Ascending aorta (tissue), 2 donors: ENCODE data around the gene PRRT2. TPM values are rescaled to one million over a fixed set of nuclear protein-coding genes. Genes with fewer than 3 reads are reported as not detected.
A peak's percentile ranks its signal among the peaks of the same experiment; 100 is the strongest.

Experiments
- DNase-seq, 2 donors: peaks; one replicate each; pipeline ENCODE4 v3.0.0-alpha.2; 2019; ENCODE audit warnings: low spot score in 2 of 2
- H3K27ac ChIP-seq, 2 donors: fragments of 200-600 bp; sonication (generic); one replicate each; pipeline ENCODE4 v1.5.1; 2016 to 2017; ENCODE audit warnings: mild to moderate bottlenecking in 1 of 2
- H3K27me3 ChIP-seq: fragments of 200-600 bp; sonication (generic); one replicate; pipeline ENCODE4 v1.5.1; 2017
- H3K36me3 ChIP-seq, 2 donors: fragments of 200-600 bp; sonication (generic); one replicate each; pipeline ENCODE4 v1.5.1; 2016
- H3K4me1 ChIP-seq, 2 donors: fragments of 200-600 bp; sonication (generic); one replicate each; pipeline ENCODE4 v1.5.1; 2016 to 2017; ENCODE audit warnings: mild to moderate bottlenecking in 1 of 2
- H3K4me3 ChIP-seq, 2 donors: fragments of 200-600 bp; sonication (generic); one replicate each; pipeline ENCODE4 v1.5.1; 2016 to 2017; ENCODE audit warnings: mild to moderate bottlenecking in 1 of 2
- H3K9me3 ChIP-seq, 2 donors: fragments of 200-600 bp; sonication (generic); one replicate each; pipeline ENCODE4 v1.5.1; 2016
- intact Hi-C: fragments of 100-400 bp; cut with DNase I; formaldehyde crosslinking; loops from one replicate; pipeline ENCODE4 v1.15.1; 2023
- total RNA-seq: library from RNA; depleted of rRNA; stranded (reverse); fragments of >200 nt; gene quantifications from one replicate; pipeline ENCODE4 v1.1.0, GENCODE V29; 2016
- TF ChIP-seq, protein P1 (sequence below), 3 experiments: fragments of 200-600 bp in 2 of 3; fragments of 450-650 bp in 1 of 3; sonication (generic) in 2 of 3; IDR thresholded peaks; one replicate each; pipeline ENCODE4 v1.5.1; 2016 to 2019; ENCODE audit warnings: antibody characterized with exemption in 3 of 3, mild to moderate bottlenecking in 1 of 3, moderate library complexity in 1 of 3

Gene PRRT2
- total RNA-seq, 1 donor from 2014 or later = 5.0 TPM

DNA sequence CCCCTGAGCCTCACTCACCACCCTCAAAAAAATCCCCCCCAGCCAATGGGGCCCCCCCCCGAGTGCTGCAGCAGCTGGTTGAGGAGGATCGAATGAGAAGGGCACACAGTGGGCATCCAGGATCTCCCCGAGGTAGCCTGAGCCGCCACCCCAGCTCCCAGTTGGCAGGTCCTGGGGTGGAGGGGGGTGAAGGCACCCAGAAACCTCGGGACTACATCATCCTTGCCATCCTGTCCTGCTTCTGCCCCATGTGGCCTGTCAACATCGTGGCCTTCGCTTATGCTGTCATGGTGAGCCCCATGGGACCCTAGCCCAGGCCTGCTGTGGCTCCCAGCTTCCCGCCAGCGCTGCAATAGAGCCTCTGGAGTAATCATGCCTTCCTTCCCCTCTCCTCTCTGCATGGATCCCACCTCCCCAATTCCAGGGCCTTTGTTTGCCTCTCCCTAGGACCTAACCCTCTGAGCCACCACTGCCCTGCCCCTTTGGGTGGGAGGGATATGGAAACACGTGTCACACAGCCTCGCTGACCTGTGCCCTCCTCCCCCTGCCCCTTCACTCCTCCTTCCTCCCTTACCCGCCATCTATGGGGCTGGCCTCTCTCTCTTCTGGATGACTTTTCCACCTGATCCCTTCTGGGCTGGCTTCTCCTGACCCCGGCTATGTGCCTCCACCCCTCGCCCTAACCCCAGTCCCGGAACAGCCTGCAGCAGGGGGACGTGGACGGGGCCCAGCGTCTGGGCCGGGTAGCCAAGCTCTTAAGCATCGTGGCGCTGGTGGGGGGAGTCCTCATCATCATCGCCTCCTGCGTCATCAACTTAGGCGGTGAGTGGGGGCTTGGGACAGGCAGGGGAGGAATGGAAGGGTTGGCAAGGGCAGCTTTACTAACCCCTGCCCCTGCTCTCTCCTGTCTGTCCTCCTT is 1.9 kb downstream of the PRRT2 start:
- H3K4me3 ChIP-seq = peak overlapping the region in 1 of 2 donors; percentile 70
- H3K36me3 ChIP-seq = peaks cover 13 to 26% of the 10 kb centered on the region in 2 donors
- DNase-seq = no peak
- no peaks in the 10 kb centered on the region for H3K9me3 ChIP-seq
- H3K4me1 ChIP-seq = peaks cover 10 to 56% of the 10 kb centered on the region in 2 donors
- peak overlapping the region; percentile 88 to 94 for H3K27ac ChIP-seq
- TF ChIP-seq, protein P1, sequence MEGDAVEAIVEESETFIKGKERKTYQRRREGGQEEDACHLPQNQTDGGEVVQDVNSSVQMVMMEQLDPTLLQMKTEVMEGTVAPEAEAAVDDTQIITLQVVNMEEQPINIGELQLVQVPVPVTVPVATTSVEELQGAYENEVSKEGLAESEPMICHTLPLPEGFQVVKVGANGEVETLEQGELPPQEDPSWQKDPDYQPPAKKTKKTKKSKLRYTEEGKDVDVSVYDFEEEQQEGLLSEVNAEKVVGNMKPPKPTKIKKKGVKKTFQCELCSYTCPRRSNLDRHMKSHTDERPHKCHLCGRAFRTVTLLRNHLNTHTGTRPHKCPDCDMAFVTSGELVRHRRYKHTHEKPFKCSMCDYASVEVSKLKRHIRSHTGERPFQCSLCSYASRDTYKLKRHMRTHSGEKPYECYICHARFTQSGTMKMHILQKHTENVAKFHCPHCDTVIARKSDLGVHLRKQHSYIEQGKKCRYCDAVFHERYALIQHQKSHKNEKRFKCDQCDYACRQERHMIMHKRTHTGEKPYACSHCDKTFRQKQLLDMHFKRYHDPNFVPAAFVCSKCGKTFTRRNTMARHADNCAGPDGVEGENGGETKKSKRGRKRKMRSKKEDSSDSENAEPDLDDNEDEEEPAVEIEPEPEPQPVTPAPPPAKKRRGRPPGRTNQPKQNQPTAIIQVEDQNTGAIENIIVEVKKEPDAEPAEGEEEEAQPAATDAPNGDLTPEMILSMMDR (IDR thresholded peaks at IDR 0.05) = no peak
- no peaks in the 10 kb centered on the region for H3K27me3 ChIP-seq
- intact Hi-C loops = loop anchor here (10.0 kb wide), 1 partner anchor 561 kb away; the partner anchor contains the start of genes MYL11 and TBC1D10B

DNA sequence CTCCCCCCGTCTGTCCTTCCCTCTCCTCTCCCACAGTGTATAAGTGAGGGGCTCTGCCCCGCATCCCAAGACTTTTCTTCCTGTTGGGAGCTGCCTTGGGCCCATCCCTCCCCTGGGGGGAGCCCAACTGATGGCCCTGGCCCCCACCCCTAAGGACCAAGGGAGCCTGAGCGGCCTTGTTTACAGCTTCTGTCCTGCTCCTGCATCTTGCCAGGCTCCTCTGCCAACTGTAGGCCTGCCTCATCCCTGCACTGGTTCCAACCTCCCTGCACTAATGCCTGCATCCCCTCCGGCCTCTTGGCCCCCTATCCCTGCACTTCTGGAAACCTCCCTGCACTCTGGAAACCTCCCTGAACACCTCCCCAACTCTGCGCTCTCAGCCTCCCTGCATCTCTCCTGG is 2.6 kb downstream of the PRRT2 start:
- DNase-seq = no peak
- Histone ChIP-seq H3K27ac (peak overlapping the region; percentile 88 to 94), H3K4me1 (peaks cover 3 to 51% of the 10 kb centered on the region in 2 donors), H3K27me3 (no peaks in the 10 kb centered on the region), H3K9me3 (no peaks in the 10 kb centered on the region), H3K4me3 (peak overlapping the region in 1 of 2 donors; percentile 70), H3K36me3 (peaks cover 6 to 26% of the 10 kb centered on the region in 2 donors)
- TF ChIP-seq, protein P1 (IDR thresholded peaks at IDR 0.05) = no peak
- intact Hi-C loops = loop anchor here (10.0 kb wide), 1 partner anchor 560 kb away; the partner anchor contains the start of genes MYL11 and TBC1D10B

DNA sequence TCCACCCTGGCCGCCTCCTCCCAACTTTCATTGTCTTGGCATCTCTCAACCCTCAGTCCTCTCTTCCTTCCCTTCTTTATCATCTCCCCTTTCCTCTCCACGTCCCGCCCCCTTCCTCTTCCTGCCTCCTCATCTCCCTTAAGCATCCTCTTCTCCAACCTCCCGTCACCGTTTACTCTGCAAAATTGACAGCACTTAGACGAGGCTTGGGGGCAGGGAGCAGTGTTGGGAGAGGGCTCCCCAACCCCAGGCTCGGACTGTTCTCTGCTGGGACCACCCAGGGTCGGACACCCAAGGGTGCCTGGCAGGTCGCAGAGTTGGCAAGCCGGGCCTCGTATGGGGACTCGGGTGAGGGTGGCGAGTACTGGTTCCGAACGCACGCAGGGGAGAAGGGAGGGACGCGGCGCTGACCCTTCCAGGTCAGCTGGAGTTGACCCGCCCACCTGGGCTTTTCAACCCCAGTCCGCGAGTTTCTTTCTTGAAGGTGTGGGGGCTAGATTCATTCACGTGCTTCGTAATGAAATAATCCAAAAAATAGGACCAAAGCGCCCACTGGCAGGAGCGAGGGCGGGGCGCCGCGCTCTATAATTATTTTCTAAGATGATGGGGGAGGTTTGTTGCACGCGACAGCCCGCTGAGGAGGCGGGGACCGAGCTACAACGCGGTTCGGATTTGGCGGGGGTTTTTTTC is 3.2 kb downstream of the PRRT2 start:
- no peaks in the 10 kb centered on the region for H3K9me3 ChIP-seq

DNA sequence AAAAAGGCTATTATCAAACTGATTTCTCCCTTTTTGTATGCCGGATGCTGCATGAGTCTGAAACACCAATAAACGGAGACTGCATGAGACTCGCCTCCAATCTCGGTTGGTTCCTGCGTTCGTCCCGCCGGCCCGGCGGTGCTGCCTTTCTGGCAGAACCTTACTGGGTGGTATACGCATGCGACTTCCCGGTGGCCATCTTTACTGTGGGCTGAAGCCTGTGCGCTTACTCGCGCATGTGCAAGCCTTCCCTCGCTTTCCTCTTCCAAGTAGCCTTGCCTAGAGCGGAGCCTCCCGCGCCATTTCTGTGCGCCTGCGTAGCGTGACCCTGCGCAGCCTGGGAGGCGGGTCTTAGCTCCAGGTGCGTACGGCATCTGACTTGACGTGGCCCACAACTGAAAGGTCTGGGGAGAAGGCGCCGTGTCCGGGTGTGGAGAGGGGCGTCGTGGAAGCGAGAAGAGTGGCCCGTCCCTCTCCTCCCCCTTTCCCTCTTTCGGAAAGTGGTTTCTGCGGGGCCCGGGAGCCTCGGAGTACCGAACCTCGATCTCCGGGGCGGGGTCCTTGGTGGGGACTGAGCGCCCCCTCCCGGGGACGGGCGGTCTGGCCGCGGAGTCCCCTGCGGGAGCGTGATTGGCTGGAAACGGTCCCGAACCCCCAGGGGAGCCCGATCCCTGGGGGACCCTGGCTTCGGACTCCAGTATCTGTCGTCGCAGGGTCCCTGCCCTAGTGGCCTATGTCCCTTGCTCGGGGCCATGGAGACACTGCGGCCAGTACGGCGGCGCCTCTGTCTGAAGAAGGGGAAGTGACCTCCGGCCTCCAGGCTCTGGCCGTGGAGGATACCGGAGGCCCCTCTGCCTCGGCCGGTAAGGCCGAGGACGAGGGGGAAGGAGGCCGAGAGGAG is 4.0 kb downstream of the PRRT2 start, which contains the start of gene PAGR1:
Gene PAGR1, plus strand, starts transcription at position 360 of the 901 bp plus-strand sequence. Its CDS starts 374 bp downstream, at position 734.
- peak; percentile 96 to 100 for DNase-seq
- Histone ChIP-seq H3K27ac (peak within 1 kb of the TSS; percentile 88 to 94), H3K27me3 (no peaks in the 10 kb centered on the region), H3K36me3 (peaks cover 0 to 18% of the 10 kb centered on the region in 2 donors), H3K4me1 (peaks cover 0 to 39% of the 10 kb centered on the region in 2 donors), H3K9me3 (no peaks in the 10 kb centered on the region), H3K4me3 (peak within 1 kb of the TSS; percentile 62 to 70)
- intact Hi-C loops = loop anchor here (1.0 to 10.0 kb wide), 4 partner anchors 9 to 559 kb away; partner anchors contain the start of genes KIF22, MYL11 and TBC1D10B
- TF ChIP-seq, protein P1 (IDR thresholded peaks at IDR 0.05) = peak; percentile 82 to 91 (median 90)

More for the DNA sequence above, 3.2 kb downstream of the PRRT2 start:
- TF ChIP-seq, protein P1 (IDR thresholded peaks at IDR 0.05) = no peak
- intact Hi-C loops = loop anchor here (10.0 kb wide), 1 partner anchor 560 kb away; the partner anchor contains the start of genes MYL11 and TBC1D10B
- Histone ChIP-seq H3K36me3 (peaks cover 3 to 20% of the 10 kb centered on the region in 2 donors), H3K27me3 (no peaks in the 10 kb centered on the region), H3K4me3 (peak overlapping the region; percentile 62 to 70), H3K4me1 (peaks cover 3 to 45% of the 10 kb centered on the region in 2 donors), H3K27ac (peak overlapping the region; percentile 88 to 94)
- peak in 1 of 2 donors; percentile 75 for DNase-seq
